IgD-negative memory B cell (primary cell): ENCODE data around the gene RYR1. TPM values are rescaled to one million over a fixed set of nuclear protein-coding genes. Genes with fewer than 3 reads are reported as not detected.
"Not testable (repeated sequence)": the region's sequence is repeated elsewhere in the genome, so short reads cannot be mapped to it uniquely, and the experiment has no call there.

Experiments
- H3K27ac Mint-ChIP-seq, 3 donors: one replicate each; pipeline ENCODE4 v1.8.0; 2020 to 2022; ENCODE audit warnings: mild to moderate bottlenecking in 3 of 3, mixed read lengths in 3 of 3, moderate library complexity in 1 of 3
- H3K27me3 Mint-ChIP-seq: one replicate; pipeline ENCODE4 v1.8.0; 2021; ENCODE audit warnings: mixed read lengths
- H3K36me3 Mint-ChIP-seq: one replicate; pipeline ENCODE4 v1.8.0; 2020; ENCODE audit warnings: mild to moderate bottlenecking, mixed read lengths
- H3K4me1 Mint-ChIP-seq, 3 donors: one replicate each; pipeline ENCODE4 v1.8.0; 2020 to 2022; ENCODE audit warnings: mixed read lengths in 3 of 3, mild to moderate bottlenecking in 1 of 3
- H3K4me3 Mint-ChIP-seq, 4 donors: one replicate each; pipeline ENCODE4 v1.8.0; 2020 to 2022; ENCODE audit warnings: mild to moderate bottlenecking in 4 of 4, mixed read lengths in 4 of 4, moderate library complexity in 3 of 4
- H3K9me3 Mint-ChIP-seq, 3 donors: one replicate each; pipeline ENCODE4 v1.8.0; 2020 to 2021; ENCODE audit warnings: mixed read lengths in 3 of 3, mild to moderate bottlenecking in 1 of 3
- polyA plus RNA-seq: library from polyadenylated mRNA; unstranded; fragments of 300-500 nt; fragmentation: Illumina TruSeq; gene quantifications from one replicate; pipeline ENCODE4 v1.2.3, GENCODE V29; 2021

Gene RYR1
- polyA plus RNA-seq, 1 donor from 2014 or later = 0.03 TPM

- Mint-ChIP-seq H3K4me3 (no peak overlapping the region), H3K9me3 (no peaks in the 10 kb centered on the region), H3K36me3 (peaks cover 6% of the 10 kb centered on the region), H3K4me1 (no peaks in the 10 kb centered on the region), H3K27ac (no peak overlapping the region), H3K27me3 (no peaks in the 10 kb centered on the region)
These were observed 22.3 kb upstream of the RYR1 start for GRCh38 chr19:38411041-38411712.

GRCh38 chr19:38411898-38412297, 21.6 kb upstream of the RYR1 start:
- H3K27me3 Mint-ChIP-seq, H3K36me3 Mint-ChIP-seq, H3K27ac Mint-ChIP-seq, H3K4me1 Mint-ChIP-seq, H3K9me3 Mint-ChIP-seq, H3K4me3 Mint-ChIP-seq: not testable (repeated sequence)

GRCh38 chr19:38412491-38412890, 21.0 kb upstream of the RYR1 start:
- Mint-ChIP-seq H3K9me3 (no peaks in the 10 kb centered on the region), H3K4me3 (no peak overlapping the region), H3K4me1 (peaks cover 5 to 9% (median 7%) of the 10 kb centered on the region in 3 donors)

GRCh38 chr19:38412961-38413360, 20.5 kb upstream of the RYR1 start:
- Mint-ChIP-seq H3K4me1 (peaks cover 9 to 14% (median 10%) of the 10 kb centered on the region in 3 donors), H3K36me3 (peaks cover 1% of the 10 kb centered on the region), H3K9me3 (no peaks in the 10 kb centered on the region), H3K27ac (no peak overlapping the region), H3K27me3 (no peaks in the 10 kb centered on the region), H3K4me3 (no peak overlapping the region)

More at GRCh38 chr19:38412491-38412890, 21.0 kb upstream of the RYR1 start:
- H3K27me3 Mint-ChIP-seq = no peaks in the 10 kb centered on the region
- H3K27ac Mint-ChIP-seq = no peak overlapping the region
- H3K36me3 Mint-ChIP-seq = peaks cover 1% of the 10 kb centered on the region

- Mint-ChIP-seq H3K4me3 (no peak overlapping the region), H3K27ac (no peak overlapping the region), H3K36me3 (peaks cover 1% of the 10 kb centered on the region), H3K27me3 (no peaks in the 10 kb centered on the region), H3K9me3 (no peaks in the 10 kb centered on the region), H3K4me1 (peaks cover 9 to 16% (median 10%) of the 10 kb centered on the region in 3 donors)
These were observed 20.1 kb upstream of the RYR1 start for GRCh38 chr19:38413416-38413815.

GRCh38 chr19:38417146-38417543, 16.3 kb upstream of the RYR1 start:
- no peaks in the 10 kb centered on the region for H3K36me3 Mint-ChIP-seq
- H3K4me3 Mint-ChIP-seq = peak overlapping the region; percentile 74 to 96 (median 88)
- no peaks in the 10 kb centered on the region for H3K9me3 Mint-ChIP-seq
- H3K27me3 Mint-ChIP-seq = no peaks in the 10 kb centered on the region
- H3K27ac Mint-ChIP-seq = peak overlapping the region; percentile 31 to 58 (median 40)
- peaks cover 10 to 16% (median 16%) of the 10 kb centered on the region in 3 donors for H3K4me1 Mint-ChIP-seq

GRCh38 chr19:38417544-38418506, 15.7 kb upstream of the RYR1 start:
- peaks cover 10 to 16% (median 16%) of the 10 kb centered on the region in 3 donors for H3K4me1 Mint-ChIP-seq
- no peaks in the 10 kb centered on the region for H3K27me3 Mint-ChIP-seq
- H3K36me3 Mint-ChIP-seq = no peaks in the 10 kb centered on the region
- H3K9me3 Mint-ChIP-seq = no peaks in the 10 kb centered on the region
- H3K27ac Mint-ChIP-seq = peak overlapping the region in 2 of 3 donors; percentile 40 to 58
- H3K4me3 Mint-ChIP-seq = peak overlapping the region; percentile 74 to 96 (median 88)

GRCh38 chr19:38420935-38421334, 12.6 kb upstream of the RYR1 start:
- Mint-ChIP-seq H3K4me1 (peaks cover 10 to 19% (median 19%) of the 10 kb centered on the region in 3 donors), H3K9me3 (no peaks in the 10 kb centered on the region), H3K36me3 (no peaks in the 10 kb centered on the region), H3K27me3 (no peaks in the 10 kb centered on the region), H3K27ac (no peak overlapping the region), H3K4me3 (no peak overlapping the region)

- Mint-ChIP-seq H3K36me3 (no peaks in the 10 kb centered on the region), H3K27me3 (no peaks in the 10 kb centered on the region), H3K9me3 (no peaks in the 10 kb centered on the region), H3K4me1 (peaks cover 17 to 24% (median 21%) of the 10 kb centered on the region in 3 donors), H3K27ac (no peak overlapping the region), H3K4me3 (no peak overlapping the region)
These were observed 11.6 kb upstream of the RYR1 start for GRCh38 chr19:38421856-38422255.

- H3K9me3 Mint-ChIP-seq = no peaks in the 10 kb centered on the region
- H3K27me3 Mint-ChIP-seq = peaks cover under 1% of the 10 kb centered on the region
- H3K4me3 Mint-ChIP-seq = no peak overlapping the region
- no peak overlapping the region for H3K27ac Mint-ChIP-seq
- peaks cover 15 to 20% (median 16%) of the 10 kb centered on the region in 3 donors for H3K4me1 Mint-ChIP-seq
- no peaks in the 10 kb centered on the region for H3K36me3 Mint-ChIP-seq
These were observed 11.1 kb upstream of the RYR1 start for GRCh38 chr19:38422438-38422837.

GRCh38 chr19:38424272-38424671, 9.2 kb upstream of the RYR1 start:
- no peaks in the 10 kb centered on the region for H3K9me3 Mint-ChIP-seq
- H3K27me3 Mint-ChIP-seq = peaks cover 6% of the 10 kb centered on the region
- no peak overlapping the region for H3K4me3 Mint-ChIP-seq
- no peaks in the 10 kb centered on the region for H3K36me3 Mint-ChIP-seq
- peaks cover 12 to 15% (median 13%) of the 10 kb centered on the region in 3 donors for H3K4me1 Mint-ChIP-seq
- no peak overlapping the region for H3K27ac Mint-ChIP-seq

- H3K36me3 Mint-ChIP-seq = peaks cover 2% of the 10 kb centered on the region
- H3K9me3 Mint-ChIP-seq = no peaks in the 10 kb centered on the region
- peaks cover 12 to 20% (median 13%) of the 10 kb centered on the region in 3 donors for H3K4me1 Mint-ChIP-seq
- H3K4me3 Mint-ChIP-seq = peak overlapping the region in 1 of 4 donors; percentile 65
- peaks cover 10% of the 10 kb centered on the region for H3K27me3 Mint-ChIP-seq
- no peak overlapping the region for H3K27ac Mint-ChIP-seq
These were observed 8.2 kb upstream of the RYR1 start for GRCh38 chr19:38425222-38425809.

- Mint-ChIP-seq H3K27ac (peak within 1 kb of the TSS in 2 of 3 donors; percentile 32 to 64), H3K4me1 (peaks cover 12 to 20% (median 13%) of the 10 kb centered on the region in 3 donors), H3K9me3 (no peaks in the 10 kb centered on the region), H3K36me3 (peaks cover 2% of the 10 kb centered on the region), H3K4me3 (peak within 1 kb of the TSS; percentile 68 to 89 (median 82)), H3K27me3 (peaks cover 10% of the 10 kb centered on the region)
These were observed 7.6 kb upstream of the RYR1 start, which contains the start of gene RASGRP4 for GRCh38 chr19:38425810-38426466. Gene RASGRP4 (minus strand): TSS chr19:38426219. CDS start chr19:38426091, 128 bp downstream.

- peaks cover 10% of the 10 kb centered on the region for H3K27me3 Mint-ChIP-seq
- H3K27ac Mint-ChIP-seq = peak overlapping the region in 1 of 3 donors; percentile 26
- not testable (repeated sequence) for H3K36me3 Mint-ChIP-seq, H3K9me3 Mint-ChIP-seq
- peak overlapping the region in 3 of 4 donors; percentile 68 to 74 (median 74) for H3K4me3 Mint-ChIP-seq
- H3K4me1 Mint-ChIP-seq = peaks cover 12 to 20% (median 13%) of the 10 kb centered on the region in 3 donors
These were observed 6.3 kb upstream of the RYR1 start for GRCh38 chr19:38427035-38427677.
